Esophagus (tissue), 2 donors: Measurements from ENCODE around the gene DBN1. TPM values are rescaled to one million over a fixed set of nuclear protein-coding genes. Genes with fewer than 3 reads are reported as not detected.
A peak's percentile ranks its signal among the peaks of the same experiment; 100 is the strongest.

Experiments used
- H3K27ac ChIP-seq, 2 donors: one replicate each; pipeline ENCODE4 v1.5.1; 2013; ENCODE audit warnings: low read depth in 2 of 2, mild to moderate bottlenecking in 2 of 2, inconsistent platforms in 1 of 2, low read length in 1 of 2, moderate library complexity in 1 of 2
- H3K27me3 ChIP-seq, 2 donors: one replicate each; pipeline ENCODE4 v1.6.1; 2013; ENCODE audit warnings: low read length in 2 of 2, control low read depth in 1 of 2, mild to moderate bottlenecking in 1 of 2; ENCODE audit not compliant: insufficient read depth in 2 of 2, control insufficient read depth in 1 of 2
- H3K36me3 ChIP-seq, 2 donors: one replicate each; pipeline ENCODE4 v1.6.1; 2013; ENCODE audit warnings: low read length in 1 of 2; ENCODE audit not compliant: control insufficient read depth in 2 of 2, insufficient read depth in 2 of 2
- H3K4me1 ChIP-seq, 2 donors: one replicate each; pipeline ENCODE4 v1.6.1; 2013; ENCODE audit warnings: low read length in 1 of 2; ENCODE audit not compliant: control insufficient read depth in 2 of 2, insufficient read depth in 2 of 2
- H3K4me3 ChIP-seq, 2 donors: one replicate each; pipeline ENCODE4 v1.5.1; 2013; ENCODE audit warnings: low read length in 2 of 2, mild to moderate bottlenecking in 2 of 2, low read depth in 1 of 2, moderate library complexity in 1 of 2
- H3K9me3 ChIP-seq, 2 donors: one replicate each; pipeline ENCODE4 v1.6.1; 2013; ENCODE audit warnings: mild to moderate bottlenecking in 2 of 2, low read depth in 1 of 2, low read length in 1 of 2, moderate library complexity in 1 of 2; ENCODE audit not compliant: control insufficient read depth in 2 of 2, insufficient read depth in 1 of 2
- WGBS, 2 donors: extraction: QIAGEN DNeasy Blood & Tissue Kit; methylation state at CpG; one replicate each; pipeline ENCODE4 v1.1.7; 2013; 5-methylcytosine and 5-hydroxymethylcytosine counted together
- polyA plus RNA-seq, 2 donors: library from polyadenylated mRNA; stranded (reverse); fragments of 200-250 nt; gene quantifications; one replicate each; pipeline ENCODE4 v1.2.3, GENCODE V29; 2013
- donor health status: healthy with polysubstance abuse.
- donor health status: Bipolar disorder and iron deficiency.

DBN1 gene
- polyA plus RNA-seq, 2 donors: 18.2 to 24.7 TPM

- WGBS, 2 donors: 48 to 52% methylated on average over 10 of the region's 10 CpGs
Measured at GRCh38 chr5:177445052-177445916, 28.1 kb downstream of the DBN1 start.

GRCh38 chr5:177444106-177445051 lies 29.1 kb downstream of the DBN1 start:
- WGBS, 2 donors: 48 to 55% methylated on average over 7 of the region's 7 CpGs
- H3K4me1 ChIP-seq: peaks cover 3 to 19% of the 10 kb centered on the region in 2 donors

More at GRCh38 chr5:177445052-177445916, 28.1 kb downstream of the DBN1 start:
- Histone ChIP-seq H3K36me3 (peaks cover 3 to 15% of the 10 kb centered on the region in 2 donors), H3K27ac (no peak overlapping the region), H3K27me3 (no peaks in the 10 kb centered on the region), H3K4me3 (no peak overlapping the region), H3K9me3 (no peaks in the 10 kb centered on the region), H3K4me1 (peaks cover 6 to 26% of the 10 kb centered on the region in 2 donors)

GRCh38 chr5:177443144-177443983 lies 30.1 kb downstream of the DBN1 start:
- H3K27ac ChIP-seq: peak overlapping the region in 1 of 2 donors; percentile 36
- H3K36me3 ChIP-seq: peaks cover 9 to 21% of the 10 kb centered on the region in 2 donors
- 58 to 67% methylated on average over 15 of the region's 15 CpGs for WGBS, 2 donors
- no peak overlapping the region for H3K4me3 ChIP-seq
- no peaks in the 10 kb centered on the region for H3K9me3 ChIP-seq
- H3K27me3 ChIP-seq: no peaks in the 10 kb centered on the region
- peaks cover 2 to 17% of the 10 kb centered on the region in 2 donors for H3K4me1 ChIP-seq

More at GRCh38 chr5:177444106-177445051, 29.1 kb downstream of the DBN1 start:
- peaks cover 5 to 16% of the 10 kb centered on the region in 2 donors for H3K36me3 ChIP-seq
- H3K4me3 ChIP-seq: no peak overlapping the region
- H3K27ac ChIP-seq: no peak overlapping the region
- no peaks in the 10 kb centered on the region for H3K27me3 ChIP-seq
- H3K9me3 ChIP-seq: no peaks in the 10 kb centered on the region

- peaks cover 9 to 29% of the 10 kb centered on the region in 2 donors for H3K36me3 ChIP-seq
- no peak overlapping the region for H3K4me3 ChIP-seq
- H3K27me3 ChIP-seq: no peaks in the 10 kb centered on the region
- no peaks in the 10 kb centered on the region for H3K9me3 ChIP-seq
- H3K4me1 ChIP-seq: peaks cover 2 to 10% of the 10 kb centered on the region in 2 donors
- no peak overlapping the region for H3K27ac ChIP-seq
- WGBS, 2 donors: 78 to 83% methylated on average over 20 of the region's 20 CpGs
Measured at GRCh38 chr5:177442066-177442826, 31.2 kb downstream of the DBN1 start.

- Histone ChIP-seq H3K27ac (no peak overlapping the region), H3K27me3 (no peaks in the 10 kb centered on the region), H3K4me3 (no peak overlapping the region), H3K4me1 (peaks cover 2 to 5% of the 10 kb centered on the region in 2 donors), H3K9me3 (no peaks in the 10 kb centered on the region), H3K36me3 (peaks cover 9 to 30% of the 10 kb centered on the region in 2 donors)
- WGBS, 2 donors: 78 to 85% methylated on average over 23 to 26 of the region's 26 CpGs
Measured at GRCh38 chr5:177440990-177441780, 32.2 kb downstream of the DBN1 start.

- Histone ChIP-seq H3K4me1 (peaks cover 0 to 3% of the 10 kb centered on the region in 2 donors), H3K27ac (no peak overlapping the region), H3K4me3 (no peak overlapping the region), H3K36me3 (peaks cover 9 to 34% of the 10 kb centered on the region in 2 donors), H3K27me3 (no peaks in the 10 kb centered on the region), H3K9me3 (no peaks in the 10 kb centered on the region)
- 79 to 80% methylated on average over 24 of the region's 24 CpGs for WGBS, 2 donors
Measured at GRCh38 chr5:177440211-177440989, 33.0 kb downstream of the DBN1 start.

GRCh38 chr5:177439518-177440053 lies 33.8 kb downstream of the DBN1 start:
- 92 to 97% methylated on average over 4 of the region's 4 CpGs for WGBS, 2 donors
- Histone ChIP-seq H3K9me3 (no peaks in the 10 kb centered on the region), H3K36me3 (peaks cover 9 to 39% of the 10 kb centered on the region in 2 donors), H3K4me3 (no peak overlapping the region), H3K27ac (no peak overlapping the region), H3K4me1 (peaks cover 0 to 3% of the 10 kb centered on the region in 2 donors), H3K27me3 (no peaks in the 10 kb centered on the region)
